G401 (cell line): Measurements from ENCODE around the gene AGPAT2. TPM values are rescaled to one million over a fixed set of nuclear protein-coding genes. Genes with fewer than 3 reads are reported as not detected.
A peak's percentile ranks its signal among the peaks of the same experiment; 100 is the strongest.

Experiments used
- DNase-seq: peaks from one replicate; pipeline ENCODE4 v3.0.0-alpha.2; 2015; ENCODE audit warnings: low spot score
- in situ Hi-C: cut with HindIII; loops from 2 replicates; pipeline ENCODE4 v1.10.0; 2016; ENCODE audit warnings: low sequenced_read_pairs, mixed read lengths
- total RNA-seq: library from RNA; depleted of rRNA; stranded (reverse); fragments of >200 nt; shearing (Covaris generic); gene quantifications from 2 replicates; pipeline ENCODE4 v1.2.3, GENCODE V29; 2014

AGPAT2 gene
- total RNA-seq, 1 experiment from 2014 or later = 128 TPM

- no peak for DNase-seq
These were observed 30.3 kb downstream of the AGPAT2 start for GRCh38 chr9:136656795-136657611.

GRCh38 chr9:136656183-136656738, 31.0 kb downstream of the AGPAT2 start:
- DNase-seq = no peak
- in situ Hi-C loops = no loop called here

More at GRCh38 chr9:136656795-136657611, 30.3 kb downstream of the AGPAT2 start:
- in situ Hi-C loops = no loop called here

GRCh38 chr9:136655536-136656182, 31.6 kb downstream of the AGPAT2 start:
- no peak for DNase-seq
- in situ Hi-C loops = no loop called here

- in situ Hi-C loops = no loop called here
- no peak for DNase-seq
These were observed 32.3 kb downstream of the AGPAT2 start for GRCh38 chr9:136654820-136655535.

GRCh38 chr9:136653323-136654079, 33.8 kb downstream of the AGPAT2 start:
- in situ Hi-C loops = no loop called here
- no peak for DNase-seq

GRCh38 chr9:136651860-136652259, 35.4 kb downstream of the AGPAT2 start:
- no peak for DNase-seq
- in situ Hi-C loops = no loop called here

GRCh38 chr9:136650648-136651047, 36.6 kb downstream of the AGPAT2 start:
- DNase-seq = no peak
- in situ Hi-C loops = no loop called here

GRCh38 chr9:136650021-136650420, 37.2 kb downstream of the AGPAT2 start:
- in situ Hi-C loops = no loop called here
- DNase-seq = no peak

GRCh38 chr9:136648751-136649150, 38.5 kb downstream of the AGPAT2 start:
- DNase-seq = no peak
- in situ Hi-C loops = no loop called here

GRCh38 chr9:136646827-136647711, 40.2 kb downstream of the AGPAT2 start:
- in situ Hi-C loops = no loop called here
- DNase-seq = no peak

- in situ Hi-C loops = no loop called here
These were observed 41.1 kb downstream of the AGPAT2 start for GRCh38 chr9:136645903-136646754.

GRCh38 chr9:136645352-136645902, 41.8 kb downstream of the AGPAT2 start:
- in situ Hi-C loops = no loop called here
- DNase-seq = no peak

More at GRCh38 chr9:136645903-136646754, 41.1 kb downstream of the AGPAT2 start:
- DNase-seq = no peak

- in situ Hi-C loops = no loop called here
- no peak for DNase-seq
These were observed 42.5 kb downstream of the AGPAT2 start for GRCh38 chr9:136644593-136645351.

- DNase-seq = peak; percentile 25
- in situ Hi-C loops = no loop called here
These were observed 43.0 kb downstream of the AGPAT2 start for GRCh38 chr9:136644343-136644592.

- DNase-seq = no peak
- in situ Hi-C loops = no loop called here
These were observed 43.5 kb downstream of the AGPAT2 start for GRCh38 chr9:136643596-136644342.

- in situ Hi-C loops = no loop called here
- DNase-seq = no peak
These were observed 44.8 kb downstream of the AGPAT2 start for GRCh38 chr9:136642439-136642921.
